Caco-2 (cell line): Measurements from ENCODE around the gene HACD2. TPM values are rescaled to one million over a fixed set of nuclear protein-coding genes. Genes with fewer than 3 reads are reported as not detected.

Experiments
- BruUV-seq: library from RNA; stranded (reverse); fragments of 400-500 nt; replicated peaks from 2 replicates; lab custom pipeline; 2021; lab: Mats Ljungman, UMichigan
- CTCF ChIA-PET: fragments of 300-600 bp; sonication (Branson Sonifier 250); formaldehyde crosslinking; loops from one replicate; lab custom pipeline; 2022; ENCODE audit warnings: antibody characterized with exemption; lab: Charles Lee
- POLR2A ChIA-PET: fragments of 300-600 bp; sonication (Branson Sonifier 250); formaldehyde crosslinking; loops from one replicate; lab custom pipeline; 2022; ENCODE audit warnings: antibody characterized with exemption; lab: Charles Lee
- DNase-seq, 2 experiments: peaks; one replicate each; pipeline versions ENCODE4 v3.0.0 to v3.0.0-alpha.2; 2020 to 2022
- H3K27me3 ChIP-seq: replicated peaks from 2 replicates; pipeline ENCODE4 v1.6.0; 2011; ENCODE audit warnings: low read length; ENCODE audit not compliant: control insufficient read depth, insufficient read depth
- H3K36me3 ChIP-seq: 2 replicates; pipeline ENCODE4 v1.5.1; 2011; ENCODE audit warnings: low read length; ENCODE audit not compliant: control insufficient read depth, insufficient read depth
- H3K4me1 ChIP-seq: fragments of 250-450 bp; sonication (Bioruptor Pico); 2 replicates; pipeline ENCODE4 v1.5.1; 2020; ENCODE audit warnings: mild to moderate bottlenecking
- H3K4me3 ChIP-seq: 2 replicates; pipeline ENCODE4 v1.5.1; 2011; ENCODE audit warnings: low read depth, mild to moderate bottlenecking, control low read depth, low read length
- H3K9me3 ChIP-seq: fragments of 250-450 bp; sonication (Bioruptor Pico); 2 replicates; pipeline ENCODE4 v1.5.1; 2020; ENCODE audit warnings: mild to moderate bottlenecking, moderate library complexity
- H3K27ac Mint-ChIP-seq: one replicate; pipeline ENCODE4 v1.8.0; 2022; ENCODE audit warnings: mixed read lengths; ENCODE audit not compliant: unreplicated experiment
- H3K27me3 Mint-ChIP-seq: one replicate; pipeline ENCODE4 v1.8.0; 2022; ENCODE audit warnings: mixed read lengths; ENCODE audit not compliant: insufficient read depth, unreplicated experiment
- H3K36me3 Mint-ChIP-seq: one replicate; pipeline ENCODE4 v1.8.0; 2022; ENCODE audit warnings: mild to moderate bottlenecking, mixed read lengths; ENCODE audit not compliant: insufficient read depth, unreplicated experiment
- H3K4me1 Mint-ChIP-seq: one replicate; pipeline ENCODE4 v1.8.0; 2022; ENCODE audit warnings: low read depth, mixed read lengths; ENCODE audit not compliant: unreplicated experiment
- H3K4me3 Mint-ChIP-seq: one replicate; pipeline ENCODE4 v1.8.0; 2022; ENCODE audit warnings: mild to moderate bottlenecking, moderate library complexity, mixed read lengths; ENCODE audit not compliant: unreplicated experiment
- H3K9me3 Mint-ChIP-seq: one replicate; pipeline ENCODE4 v1.8.0; 2022; ENCODE audit warnings: mixed read lengths; ENCODE audit not compliant: unreplicated experiment
- CTCF ChIP-seq, 2 experiments: fragments of 200-600 bp in 1 of 2; IDR thresholded peaks; 1 replicate in 1 of 2; 2 replicates in 1 of 2; pipeline versions ENCODE4 v1.5.1 to v1.8.0; 2011 to 2022; ENCODE audit warnings: antibody characterized with exemption in 1 of 2, control low read depth in 1 of 2, inconsistent platforms in 1 of 2, low read depth in 1 of 2, low read length in 1 of 2, mild to moderate bottlenecking in 1 of 2, moderate library complexity in 1 of 2; ENCODE audit not compliant: insufficient read depth in 1 of 2, severe bottlenecking in 1 of 2, unreplicated experiment in 1 of 2
- intact Hi-C: fragments of 100-400 bp; cut with micrococcal nuclease; formaldehyde crosslinking; loops from one replicate; pipeline ENCODE4 v1.10.0; 2022; ENCODE audit not compliant: unreplicated experiment
- total RNA-seq: library from RNA; stranded (reverse); gene quantifications from 2 replicates; pipeline ENCODE4 v1.2.3, GENCODE V29; 2022

Gene HACD2
- total RNA-seq, 1 experiment from 2014 or later = 92.5 TPM

GRCh38 chr3:123597561-123597960, 12.7 kb upstream of the HACD2 start:
- no peak overlapping the region for H3K4me3 Mint-ChIP-seq
- no peak overlapping the region for H3K27ac Mint-ChIP-seq
- peaks cover 4% of the 10 kb centered on the region for H3K9me3 Mint-ChIP-seq
- no TSS peak for BruUV-seq
- no peaks in the 10 kb centered on the region for H3K27me3 Mint-ChIP-seq
- TF ChIP-seq CTCF (IDR thresholded peaks at IDR 0.05; ENCODE audit: insufficient read depth in 1 of 2, low read depth in 1 of 2, low read length in 1 of 2, severe bottlenecking in 1 of 2, unreplicated experiment in 1 of 2) = no peak
- ChIA-PET POLR2A (no interaction called here), CTCF (no interaction called here)
- DNase-seq = no peak
- peaks cover 9% of the 10 kb centered on the region for H3K36me3 Mint-ChIP-seq
- Histone ChIP-seq H3K4me1 (peaks cover 22% of the 10 kb centered on the region), H3K27me3 (no peaks in the 10 kb centered on the region), H3K36me3 (no peaks in the 10 kb centered on the region), H3K9me3 (no peaks in the 10 kb centered on the region), H3K4me3 (no peak overlapping the region)
- peaks cover 15% of the 10 kb centered on the region for H3K4me1 Mint-ChIP-seq
- intact Hi-C loops = no loop called here

GRCh38 chr3:123595396-123596180, 10.7 kb upstream of the HACD2 start:
- peaks cover 13% of the 10 kb centered on the region for H3K9me3 Mint-ChIP-seq
- H3K4me3 Mint-ChIP-seq = no peak overlapping the region
- H3K36me3 Mint-ChIP-seq = peaks cover 4% of the 10 kb centered on the region
- peaks cover 10% of the 10 kb centered on the region for H3K4me1 Mint-ChIP-seq
- TF ChIP-seq CTCF (IDR thresholded peaks at IDR 0.05; ENCODE audit: insufficient read depth in 1 of 2, low read depth in 1 of 2, low read length in 1 of 2, severe bottlenecking in 1 of 2, unreplicated experiment in 1 of 2) = no peak
- H3K27me3 Mint-ChIP-seq = no peaks in the 10 kb centered on the region
- intact Hi-C loops = no loop called here
- Histone ChIP-seq H3K27me3 (no peaks in the 10 kb centered on the region), H3K4me3 (no peak overlapping the region), H3K9me3 (peaks cover 9% of the 10 kb centered on the region), H3K36me3 (no peaks in the 10 kb centered on the region; the same call in 1 of the 2 replicates), H3K4me1 (peaks cover 2% of the 10 kb centered on the region)
- DNase-seq = no peak
- POLR2A ChIA-PET = no interaction called here
- BruUV-seq = no TSS peak
- no peak overlapping the region for H3K27ac Mint-ChIP-seq
- CTCF ChIA-PET = no interaction called here

GRCh38 chr3:123593381-123593780, 8.5 kb upstream of the HACD2 start:
- Mint-ChIP-seq H3K36me3 (no peaks in the 10 kb centered on the region), H3K4me1 (no peaks in the 10 kb centered on the region), H3K4me3 (no peak overlapping the region), H3K27me3 (no peaks in the 10 kb centered on the region), H3K27ac (no peak overlapping the region), H3K9me3 (peaks cover 22% of the 10 kb centered on the region)
- no TSS peak for BruUV-seq
- ChIA-PET CTCF (no interaction called here), POLR2A (no interaction called here)
- H3K9me3 ChIP-seq = peaks cover 28% of the 10 kb centered on the region
- DNase-seq = no peak
- intact Hi-C loops = no loop called here
- no peak overlapping the region for H3K4me3 ChIP-seq
- no peaks in the 10 kb centered on the region for H3K27me3 ChIP-seq
- no peak for TF ChIP-seq CTCF (IDR thresholded peaks at IDR 0.05; ENCODE audit: insufficient read depth in 1 of 2, low read depth in 1 of 2, low read length in 1 of 2, severe bottlenecking in 1 of 2, unreplicated experiment in 1 of 2)
- H3K4me1 ChIP-seq = no peaks in the 10 kb centered on the region
- H3K36me3 ChIP-seq = peaks cover 2% of the 10 kb centered on the region; the same call in 1 of the 2 replicates
